SK-N-SH (cell line): ENCODE measurements around the gene COX18. TPM values are rescaled to one million over a fixed set of nuclear protein-coding genes. Genes with fewer than 3 reads are reported as not detected.

Source experiments
- CTCF ChIA-PET: fragments of 300-600, 350-600 bp; formaldehyde crosslinking; extraction: SDS; loops from one replicate; lab custom pipeline; 2021; lab: Yijun Ruan, JAX
- POLR2A ChIA-PET: fragments of 350-600 bp; sonication (Branson Sonifier 250); formaldehyde crosslinking; extraction: SDS; loops from one replicate; lab custom pipeline; 2020; ENCODE audit warnings: antibody characterized with exemption, inconsistent platforms; lab: Yijun Ruan, JAX
- DNase-seq: peaks from one replicate; pipeline ENCODE4 v3.0.0; 2012
- H2AFZ ChIP-seq: fragments of 200-600 bp; sonication (generic); 2 replicates; pipeline ENCODE4 v1.8.1; 2016; ENCODE audit warnings: antibody characterized with exemption, mild to moderate bottlenecking, low read depth
- H3F3A ChIP-seq: fragments of 200-600 bp; sonication (generic); replicated peaks from 2 replicates; pipeline ENCODE3; 2016; ENCODE audit warnings: antibody characterized with exemption, mild to moderate bottlenecking; ENCODE audit not compliant: insufficient read depth
- H3K27ac ChIP-seq, 2 experiments: fragments of 200-500 bp in 1 of 2; fragments of 200-600 bp in 1 of 2; sonication (Bioruptor generic) in 1 of 2; sonication (generic), shearing (Covaris generic) in 1 of 2; 2 replicates each; pipeline versions ENCODE4 v1.5.1 to v1.6.1; 2014 to 2016; ENCODE audit warnings: low read depth in 2 of 2, inconsistent platforms in 1 of 2, low read length in 1 of 2, mild to moderate bottlenecking in 1 of 2, mixed read lengths in 1 of 2
- H3K27me3 ChIP-seq: fragments of 200-600 bp; sonication (generic), shearing (Covaris generic); 2 replicates; pipeline ENCODE4 v1.6.1; 2016; ENCODE audit warnings: mixed run types; ENCODE audit not compliant: insufficient read depth
- H3K36me3 ChIP-seq, 2 experiments: fragments of 200-500 bp in 1 of 2; fragments of 200-600 bp in 1 of 2; sonication (Bioruptor generic) in 1 of 2; sonication (generic) in 1 of 2; replicated peaks in 1 of 2; 2 replicates each; pipeline versions ENCODE3 to v1.5.1; 2014 to 2016; ENCODE audit warnings: low read length in 1 of 2, mild to moderate bottlenecking in 1 of 2; ENCODE audit not compliant: insufficient read depth in 2 of 2, control insufficient read depth in 1 of 2
- H3K4me1 ChIP-seq, 2 experiments: fragments of 200-500 bp in 1 of 2; fragments of 200-600 bp in 1 of 2; sonication (Bioruptor generic) in 1 of 2; sonication (generic), shearing (Covaris generic) in 1 of 2; 2 replicates each; pipeline versions ENCODE4 v1.5.1 to v1.6.1; 2014 to 2016; ENCODE audit warnings: low read depth in 1 of 2, low read length in 1 of 2, mixed run types in 1 of 2; ENCODE audit not compliant: insufficient read depth in 2 of 2, control insufficient read depth in 1 of 2
- H3K4me2 ChIP-seq: fragments of 200-600 bp; sonication (generic), shearing (Covaris generic); 2 replicates; pipeline ENCODE4 v1.6.1; 2017; ENCODE audit warnings: mixed run types
- H3K4me3 ChIP-seq, 2 experiments: fragments of 200-500 bp in 1 of 2; fragments of 200-600 bp in 1 of 2; sonication (Bioruptor generic) in 1 of 2; sonication (generic), shearing (Covaris generic) in 1 of 2; 2 replicates each; pipeline versions ENCODE4 v1.5.1 to v1.8.1; 2014 to 2016; ENCODE audit warnings: low read depth in 2 of 2, inconsistent platforms in 1 of 2, low read length in 1 of 2, mild to moderate bottlenecking in 1 of 2, mixed read lengths in 1 of 2, moderate library complexity in 1 of 2
- H3K79me2 ChIP-seq: fragments of 200-600 bp; sonication (generic); 2 replicates; pipeline ENCODE4 v1.8.1; 2017; ENCODE audit warnings: mild to moderate bottlenecking; ENCODE audit not compliant: insufficient read depth
- H3K9ac ChIP-seq: fragments of 200-600 bp; sonication (generic); 2 replicates; pipeline ENCODE4 v1.6.1; 2017; ENCODE audit warnings: mixed run types
- H3K9me2 ChIP-seq: fragments of 200-600 bp; sonication (generic); 2 replicates; pipeline ENCODE4 v1.6.1; 2017; ENCODE audit warnings: mixed run types
- H3K9me3 ChIP-seq: fragments of 200-600 bp; sonication (generic); 2 replicates; pipeline ENCODE4 v1.6.1; 2017; ENCODE audit warnings: mixed run types, mild to moderate bottlenecking, moderate library complexity
- H4K20me1 ChIP-seq: fragments of 200-600 bp; sonication (generic); 2 replicates; pipeline ENCODE4 v1.6.1; 2017; ENCODE audit warnings: mild to moderate bottlenecking, mixed run types; ENCODE audit not compliant: insufficient read depth
- CHD2 ChIP-seq: fragments of 150-350 bp; IDR thresholded peaks from 2 replicates; pipeline ENCODE4 v1.6.1; 2018; ENCODE audit warnings: low read length; ENCODE audit not compliant: partially characterized antibody
- CTCF ChIP-seq: fragments of 200-600 bp; sonication (generic); IDR thresholded peaks from 2 replicates; pipeline ENCODE4 v1.6.1; 2017; ENCODE audit warnings: antibody characterized with exemption, mild to moderate bottlenecking, moderate library complexity
- FOSL2 ChIP-seq: IDR thresholded peaks from 2 replicates; pipeline ENCODE4 v1.4.0; 2012; ENCODE audit warnings: low read depth, mild to moderate bottlenecking, moderate library complexity, borderline replicate concordance
- FOXM1 ChIP-seq: IDR thresholded peaks from 2 replicates; pipeline ENCODE4 v1.4.0; 2012; ENCODE audit warnings: low read depth, mild to moderate bottlenecking
- GABPA ChIP-seq: IDR thresholded peaks from 2 replicates; pipeline ENCODE4 v1.4.0; 2012; ENCODE audit warnings: low read depth, mild to moderate bottlenecking
- IRF3 ChIP-seq: fragments of 150-350 bp; IDR thresholded peaks from 2 replicates; pipeline ENCODE4 v1.6.1; 2016; ENCODE audit warnings: mild to moderate bottlenecking, low read depth, low read length
- JUND ChIP-seq: IDR thresholded peaks from 2 replicates; pipeline ENCODE4 v1.4.0; 2012
- NFIC ChIP-seq: IDR thresholded peaks from 2 replicates; pipeline ENCODE4 v1.4.0; 2012; ENCODE audit warnings: borderline replicate concordance
- NRF1 ChIP-seq: IDR thresholded peaks from 2 replicates; pipeline ENCODE4 v1.6.1; 2012; ENCODE audit warnings: low read depth, mild to moderate bottlenecking, low read length
- PBX3 ChIP-seq: IDR thresholded peaks from 2 replicates; pipeline ENCODE4; 2012
- RAD21 ChIP-seq: IDR thresholded peaks from 2 replicates; pipeline ENCODE4 v1.6.1; 2012; ENCODE audit warnings: mild to moderate bottlenecking, low read length
- RCOR1 ChIP-seq: fragments of 150-350 bp; IDR thresholded peaks from 2 replicates; pipeline ENCODE4 v1.6.1; 2017; ENCODE audit warnings: antibody characterized with exemption, low read length
- RFX5 ChIP-seq: IDR thresholded peaks from 2 replicates; pipeline ENCODE4 v1.6.1; 2012; ENCODE audit warnings: mild to moderate bottlenecking, improper control_type of control experiment, low read length
- RXRA ChIP-seq: IDR thresholded peaks from 2 replicates; pipeline ENCODE4 v1.4.0; 2012; ENCODE audit warnings: low read depth, mild to moderate bottlenecking, borderline replicate concordance
- TEAD4 ChIP-seq: IDR thresholded peaks from 2 replicates; pipeline ENCODE4 v1.4.0; 2012; ENCODE audit warnings: mild to moderate bottlenecking, borderline replicate concordance; ENCODE audit not compliant: insufficient read depth
- YY1 ChIP-seq: IDR thresholded peaks from 2 replicates; pipeline ENCODE4 v1.4.0; 2012; ENCODE audit warnings: low read depth, mild to moderate bottlenecking
- WGBS: methylation state at CpG from one replicate; pipeline ENCODE4 v1.1.6; 2017; ENCODE audit warnings: low lambda C conversion rate; 5-methylcytosine and 5-hydroxymethylcytosine counted together
- polyA plus RNA-seq, 3 experiments: library from polyadenylated mRNA; depleted of rRNA; stranded (reverse); fragments of >200 nt; gene quantifications; 2 replicates each; pipeline ENCODE4 v1.2.3, GENCODE V29; 2012

Gene COX18
- polyA plus RNA-seq, 1 of the 3 experiments (the other 2 are of a cell fraction): 7.7 TPM

GRCh38 chr4:73007526-73008100, 61.9 kb downstream of the COX18 start:
- Histone ChIP-seq H2AFZ (no peak overlapping the region), H4K20me1 (no peaks in the 10 kb centered on the region), H3K9me2 (no peaks in the 10 kb centered on the region), H3K36me3 (no peaks in the 10 kb centered on the region), H3K4me1 (no peaks in the 10 kb centered on the region), H3K9me3 (no peaks in the 10 kb centered on the region; the same call in 1 of the 2 replicates), H3K4me3 (no peak overlapping the region), H3K27ac (no peak overlapping the region), H3K9ac (no peak overlapping the region), H3F3A (no peaks in the 10 kb centered on the region), H3K79me2 (no peaks in the 10 kb centered on the region), H3K4me2 (no peak overlapping the region), H3K27me3 (no peaks in the 10 kb centered on the region)
- ChIA-PET CTCF (interaction anchor here (1.0 to 1.3 kb wide), 2 partner anchors 12 to 502 kb away, joined by 3 read pairs; no protein-coding TSS in a partner anchor), POLR2A (no interaction called here)
- no peak for DNase-seq
- TF ChIP-seq RFX5 (no peak), JUND (no peak), RCOR1 (no peak), RXRA (no peak), NRF1 (no peak), FOSL2 (no peak), TEAD4 (no peak), RAD21 (no peak)
- WGBS: 77% methylated on average over 1 of the region's 1 CpG

- H3K4me2 ChIP-seq: no peak overlapping the region
- no peaks in the 10 kb centered on the region for H3K9me3 ChIP-seq
- TF ChIP-seq PBX3: no peak
- no peak for TF ChIP-seq GABPA
- no peak for TF ChIP-seq RCOR1
- no peak for TF ChIP-seq RAD21
- TF ChIP-seq, all 33 proteins: peak for 0
- Histone ChIP-seq H3K36me3 (no peaks in the 10 kb centered on the region), H3K27ac (no peak overlapping the region), H3K4me1 (no peaks in the 10 kb centered on the region), H3K9ac (no peak overlapping the region), H2AFZ (no peak overlapping the region), H3K9me2 (no peaks in the 10 kb centered on the region), H4K20me1 (no peaks in the 10 kb centered on the region), H3K79me2 (no peaks in the 10 kb centered on the region), H3F3A (no peaks in the 10 kb centered on the region), H3K27me3 (no peaks in the 10 kb centered on the region), H3K4me3 (no peak overlapping the region)
- DNase-seq: no peak
- ChIA-PET CTCF (no interaction called here), POLR2A (no interaction called here)
- 60% methylated on average over 6 of the region's 6 CpGs for WGBS
These were observed 63.1 kb downstream of the COX18 start for GRCh38 chr4:73006286-73006990.

- CTCF ChIA-PET: no interaction called here
- no peaks in the 10 kb centered on the region for H3K9me2 ChIP-seq
- H3K4me2 ChIP-seq: no peak overlapping the region
- no peaks in the 10 kb centered on the region for H3K4me1 ChIP-seq
- no peaks in the 10 kb centered on the region for H4K20me1 ChIP-seq
- no peak overlapping the region for H3K4me3 ChIP-seq
- H3K27ac ChIP-seq: no peak overlapping the region
- H3K79me2 ChIP-seq: no peaks in the 10 kb centered on the region
- POLR2A ChIA-PET: no interaction called here
- H3K9ac ChIP-seq: no peak overlapping the region
- no peaks in the 10 kb centered on the region for H3K9me3 ChIP-seq
- no peaks in the 10 kb centered on the region for H3K27me3 ChIP-seq
- H3F3A ChIP-seq: no peaks in the 10 kb centered on the region
- H3K36me3 ChIP-seq: no peaks in the 10 kb centered on the region
- no peak for DNase-seq
- no peak overlapping the region for H2AFZ ChIP-seq
- 50% methylated on average over 1 of the region's 1 CpG for WGBS
- TF ChIP-seq CTCF (no peak), RFX5 (no peak), IRF3 (no peak), NFIC (no peak), RAD21 (no peak), GABPA (no peak), FOSL2 (no peak), FOXM1 (no peak), CHD2 (no peak), NRF1 (no peak), YY1 (no peak)
These were observed 64.0 kb downstream of the COX18 start for GRCh38 chr4:73005514-73005913.
